ENCODE data around the gene HBM. TPM values are rescaled to one million over a fixed set of nuclear protein-coding genes. Genes with fewer than 3 reads are reported as not detected.

Gene HBM
- total RNA-seq = not detected in 2 replicates

GRCh38 chr16:165539-166374 lies at the start of gene HBM:
Gene HBM, plus strand, starts transcription at chr16:165978. Its CDS starts 20 bp downstream, at chr16:165998.

GRCh38 chr16:152141-153128 lies 13.3 kb upstream of the HBM start, which contains the start of gene HBZ:
Gene HBZ, plus strand, starts transcription at chr16:152644. Its CDS starts 266 bp downstream, at chr16:152910.

GRCh38 chr16:172374-172941 lies 6.7 kb downstream of the HBM start, which contains the start of gene HBA2:
Gene HBA2, plus strand, starts transcription at chr16:172876. Its CDS starts 37 bp downstream, at chr16:172913.

GRCh38 chr16:176477-177382 lies 11.0 kb downstream of the HBM start, which contains the start of gene HBA1:
Gene HBA1, plus strand, starts transcription at chr16:176680. Its CDS starts 37 bp downstream, at chr16:176717.

GRCh38 chr16:180101-180675 lies 14.4 kb downstream of the HBM start, which contains the start of gene HBQ1:
Gene HBQ1, plus strand, starts transcription at chr16:180459. Its CDS starts 28 bp downstream, at chr16:180487.

Other genes starting within 250 kb of the HBM start
- gene POLR3K, start 112.4 kb upstream of the HBM start, total RNA-seq = 3.4 and 10.8 TPM in 2 replicates
- 18.3 and 41.2 TPM in 2 replicates for gene SNRNP25, start 112.2 kb upstream of the HBM start, total RNA-seq
- 25.6 and 81.1 TPM in 2 replicates for gene RHBDF1, start 93.3 kb upstream of the HBM start, total RNA-seq
- 198 and 363 TPM in 2 replicates for gene MPG, start 87.8 kb upstream of the HBM start, total RNA-seq
- 28.0 and 51.8 TPM in 2 replicates for gene NPRL3, start 27.3 kb upstream of the HBM start, total RNA-seq
- not detected in 2 replicates for gene HBZ, start 13.3 kb upstream of the HBM start, total RNA-seq
- gene HBA2, start 6.9 kb downstream of the HBM start, total RNA-seq = not detected in 2 replicates
- gene HBA1, start 10.7 kb downstream of the HBM start, total RNA-seq = not detected in 2 replicates
- gene HBQ1, start 14.5 kb downstream of the HBM start, total RNA-seq = 4.9 TPM in 1 of 2 replicates, not detected in the other
- 24.8 and 34.2 TPM in 2 replicates for gene LUC7L, start 63.5 kb downstream of the HBM start, total RNA-seq
- gene FAM234A, start 68.8 kb downstream of the HBM start, total RNA-seq = 77.1 and 163 TPM in 2 replicates
- gene RGS11, start 110.0 kb downstream of the HBM start, total RNA-seq = 0.33 and 5.2 TPM in 2 replicates
- 0.33 and 0.89 TPM in 2 replicates for gene ARHGDIG, start 114.6 kb downstream of the HBM start, total RNA-seq
- 0.25 TPM in 1 of 2 replicates, not detected in the other for gene PDIA2, start 117.2 kb downstream of the HBM start, total RNA-seq
- 23.5 and 27.3 TPM in 2 replicates for gene AXIN1, start 186.7 kb downstream of the HBM start, total RNA-seq
- 173 and 194 TPM in 2 replicates for gene MRPL28, start 204.6 kb downstream of the HBM start, total RNA-seq
- gene PGAP6, start 216.0 kb downstream of the HBM start, total RNA-seq = 67.5 and 116 TPM in 2 replicates
- 138 and 142 TPM in 2 replicates for gene NME4, start 231.2 kb downstream of the HBM start, total RNA-seq
- 23.1 and 55.1 TPM in 2 replicates for gene DECR2, start 235.9 kb downstream of the HBM start, total RNA-seq